GM12891 (cell line): ENCODE measurements around the gene GRIK4.

Experiments
- POLR2A ChIP-seq: IDR thresholded peaks from 2 replicates; pipeline ENCODE4 v1.6.1; 2011; ENCODE audit warnings: low read depth, low read length, control low read depth
- POLR2AphosphoS5 ChIP-seq: IDR thresholded peaks from 2 replicates; pipeline ENCODE4 v1.6.1; 2011; ENCODE audit warnings: low read depth, low read length, control low read depth
- POU2F2 ChIP-seq: IDR thresholded peaks from 2 replicates; pipeline ENCODE4 v1.6.1; 2011; ENCODE audit warnings: low read depth, mild to moderate bottlenecking, control low read depth, low read length, moderate library complexity
- TAF1 ChIP-seq: IDR thresholded peaks from 2 replicates; pipeline ENCODE4 v1.6.1; 2011; ENCODE audit warnings: low read depth, low read length, control low read depth

GRCh38 chr11:121035780-121036179 is 524.2 kb downstream of the GRIK4 start:
- TF ChIP-seq TAF1, result no peak
- no peak for TF ChIP-seq POLR2AphosphoS5
- no peak for TF ChIP-seq POLR2A
- TF ChIP-seq POU2F2, result no peak
